ENCODE results near the gene GOLGA7B. TPM values are rescaled to one million over a fixed set of nuclear protein-coding genes. Genes with fewer than 3 reads are reported as not detected.

The GOLGA7B gene
- total and polyA plus RNA-seq, 2 of the 4 experiments (the other 2 are of a cell fraction): not detected

- no peak overlapping the region for H2BK20ac ChIP-seq (ENCODE audit: low read depth, low read length)
- no peak overlapping the region for H3K56ac ChIP-seq (ENCODE audit: extremely low read depth, insufficient read depth, low read length)
- TF ChIP-seq CHD1 (IDR thresholded peaks at IDR 0.05; ENCODE audit: low read depth, low read length) (no peak), MAZ (IDR thresholded peaks at IDR 0.05; ENCODE audit: borderline replicate concordance, low read depth, low read length) (no peak), CEBPB (IDR thresholded peaks at IDR 0.05; ENCODE audit: low read depth, low read length) (no peak), RFX5 (IDR thresholded peaks at IDR 0.05; ENCODE audit: low read depth, low read length) (no peak), RCOR1 (IDR thresholded peaks at IDR 0.05; ENCODE audit: insufficient replicate concordance, low read length) (no peak), POLR2A (IDR thresholded peaks at IDR 0.05; ENCODE audit: low read depth, low read length) (no peak), BHLHE40 (IDR thresholded peaks at IDR 0.05; ENCODE audit: low read depth, low read length) (no peak), NFE2L2 (IDR thresholded peaks at IDR 0.05; ENCODE audit: low read depth, low read length) (no peak), SMC3 (IDR thresholded peaks at IDR 0.05; ENCODE audit: low read depth, low read length) (no peak), RAD21 (IDR thresholded peaks at IDR 0.05; ENCODE audit: low read length) (no peak), FOS (IDR thresholded peaks at IDR 0.05; ENCODE audit: low read depth, low read length) (no peak), CTCF (conservative IDR thresholded peaks at IDR 0.05; ENCODE audit: low read depth, low read length) (no peak), MXI1 (IDR thresholded peaks at IDR 0.05; ENCODE audit: borderline replicate concordance, low read depth, low read length) (no peak), USF2 (IDR thresholded peaks at IDR 0.05; ENCODE audit: low read depth, low read length) (no peak), MAFK (IDR thresholded peaks at IDR 0.05; ENCODE audit: low read depth, low read length) (no peak)
- no peaks in the 10 kb centered on the region for H3K79me1 ChIP-seq (ENCODE audit: low read depth in 1 of 2, low read length in 2 of 2)
- no peak overlapping the region for H2AFZ ChIP-seq (replicated peaks; ENCODE audit: low read length, poor library complexity)
- no peaks in the 10 kb centered on the region for H3K36me3 ChIP-seq (ENCODE audit: control insufficient read depth, insufficient read depth, low read length)
- H3K4me3 ChIP-seq (ENCODE audit: insufficient read depth, low read depth, low read length): no peak overlapping the region
- H3K9me3 ChIP-seq (ENCODE audit: control insufficient read depth, insufficient read depth, low read length): no peaks in the 10 kb centered on the region
- no peak overlapping the region for H2BK5ac ChIP-seq (ENCODE audit: low read depth, low read length, poor library complexity, severe bottlenecking)
- no peak overlapping the region for H2BK15ac ChIP-seq (ENCODE audit: low read depth, low read length)
- no peak overlapping the region for H3K23ac ChIP-seq (ENCODE audit: low read depth, low read length)
- ATAC-seq (ENCODE audit: low read depth) (no peak), DNase-seq (no peak)
- no peaks in the 10 kb centered on the region for H4K20me1 ChIP-seq (ENCODE audit: insufficient read depth, low read length)
- in situ Hi-C loops (cut with MboI; ENCODE audit: low sequenced_read_pairs) (no loop called here), dilution Hi-C loops (cut with HindIII; ENCODE audit: low sequenced_read_pairs, unreplicated experiment) (no loop called here), intact Hi-C loops (cut with micrococcal nuclease) (no loop called here)
- POLR2A ChIA-PET (ENCODE audit: unreplicated experiment): no interaction called here
- BruUV-seq (replicated peaks): no TSS peak
- peaks cover 29% of the 10 kb centered on the region for H3K27me3 ChIP-seq (ENCODE audit: control insufficient read depth, insufficient read depth, low read length)
- no peak overlapping the region for H3K27ac ChIP-seq (ENCODE audit: insufficient read depth, low read length)
- no peaks in the 10 kb centered on the region for H3K9me1 ChIP-seq (ENCODE audit: insufficient read depth, low read length)
- H3K4ac ChIP-seq (ENCODE audit: low read depth, low read length): no peak overlapping the region
- H3K14ac ChIP-seq (replicated peaks; ENCODE audit: low read depth, low read length): no peak overlapping the region
- H4K8ac ChIP-seq (ENCODE audit: low read depth in 2 of 2, low read length in 2 of 2): no peak overlapping the region
- H4K91ac ChIP-seq (ENCODE audit: insufficient read depth, low read depth, low read length): no peak overlapping the region
- no peak overlapping the region for H2BK120ac ChIP-seq (ENCODE audit: low read depth, low read length)
- H3K18ac ChIP-seq (ENCODE audit: low read depth, low read length): no peak overlapping the region
- no peak overlapping the region for H3K4me2 ChIP-seq (ENCODE audit: low read depth, low read length)
- H4K5ac ChIP-seq (ENCODE audit: low read depth, low read length): no peak overlapping the region
- H2AK9ac ChIP-seq (replicated peaks; ENCODE audit: low read depth, low read length, poor library complexity): no peak overlapping the region
- no peak overlapping the region for H3K9ac ChIP-seq (ENCODE audit: low read depth, low read length)
- CTCF ChIA-PET: no interaction called here
- no peaks in the 10 kb centered on the region for H3K4me1 ChIP-seq (ENCODE audit: control insufficient read depth, insufficient read depth, low read length)
- no peak overlapping the region for H2AK5ac ChIP-seq (ENCODE audit: low read depth, low read length)
- 0% methylated on average over 1 of the region's 3 CpGs; no CpG with 5 or more reads in 1 of the 2 experiments for WGBS, 2 experiments (ENCODE audit: extremely low coverage in 2 of 2, insufficient read length in 1 of 2)
Observed at GRCh38 chr10:97830064-97830463, 19.6 kb upstream of the GOLGA7B start.
